HepG2 (cell line): ENCODE data around the gene FAM163A. TPM values are rescaled to one million over a fixed set of nuclear protein-coding genes. Genes with fewer than 3 reads are reported as not detected.

Experiments used
- ATAC-seq: fragments of 200-7000 bp; cut with Tn5 transposase; 3 replicates; pipeline ENCODE4 v1.9.1; 2020; ENCODE audit warnings: mild to moderate bottlenecking, moderate library complexity
- BruUV-seq: library from RNA; stranded (reverse); fragments of 400-500 nt; replicated peaks from 2 replicates; lab custom pipeline; 2021; lab: Mats Ljungman, UMichigan
- CTCF ChIA-PET: fragments of 300-600 bp; formaldehyde crosslinking; extraction: SDS; loops from one replicate; lab custom pipeline; 2021; ENCODE audit warnings: low total read pairs, inconsistent platforms, low intra/inter-chr PET ratio; lab: Yijun Ruan, JAX
- POLR2A ChIA-PET: fragments of 350-600 bp; sonication (Branson Sonifier 250); formaldehyde crosslinking; loops from one replicate; lab custom pipeline; 2020; ENCODE audit warnings: antibody characterized with exemption, inconsistent platforms; lab: Yijun Ruan, JAX
- DNase-seq: peaks from one replicate; pipeline ENCODE4 v3.0.0-alpha.2; 2015; ENCODE audit warnings: low spot score
- FAIRE-seq: peaks from 3 replicates; lab custom pipeline; 2011; peaks lifted over from hg19 to GRCh38; lab: Jason Lieb, UNC
- H2AFZ ChIP-seq: one replicate; pipeline ENCODE4 v1.6.1; 2011; ENCODE audit warnings: low read length, inconsistent platforms
- H3K27ac ChIP-seq: fragments of 300-600 bp; 3 replicates; pipeline ENCODE4 v1.8.0; 2011; ENCODE audit warnings: mixed run types, mild to moderate bottlenecking, mixed read lengths, low read length, inconsistent platforms; ENCODE audit not compliant: insufficient read depth; ENCODE audit errors: extremely low read length
- H3K27me3 ChIP-seq, 2 experiments: fragments of 200-600 bp in 1 of 2; 2 replicates in 1 of 2; 3 replicates in 1 of 2; pipeline versions ENCODE4 v1.6.0 to v1.8.0; 2011; ENCODE audit warnings: low read length in 2 of 2, mild to moderate bottlenecking in 2 of 2, moderate library complexity in 2 of 2, inconsistent platforms in 1 of 2; ENCODE audit not compliant: insufficient read depth in 2 of 2, control insufficient read depth in 1 of 2
- H3K36me3 ChIP-seq, 2 experiments: fragments of 200-600 bp in 1 of 2; replicated peaks in 1 of 2; 2 replicates in 1 of 2; 3 replicates in 1 of 2; pipeline versions ENCODE4 v1.5.1 to v1.8.0; 2011; ENCODE audit warnings: low read length in 2 of 2, inconsistent platforms in 1 of 2; ENCODE audit not compliant: insufficient read depth in 2 of 2, control insufficient read depth in 1 of 2
- H3K4me1 ChIP-seq: 2 replicates; pipeline ENCODE4 v1.5.1; 2012; ENCODE audit warnings: low read length, inconsistent platforms; ENCODE audit not compliant: insufficient read depth
- H3K4me2 ChIP-seq: 2 replicates; pipeline ENCODE4 v1.6.0; 2011; ENCODE audit warnings: low read depth, low read length, inconsistent platforms
- H3K4me3 ChIP-seq, 3 experiments: fragments of 200-600 bp in 1 of 3; sonication (generic), shearing (Covaris generic) in 1 of 3; replicated peaks in 1 of 3; 2 replicates each; pipeline ENCODE4 v1.5.1; 2011 to 2016; ENCODE audit warnings: low read length in 3 of 3, inconsistent platforms in 2 of 3, low read depth in 2 of 3, mild to moderate bottlenecking in 2 of 3, control low read depth in 1 of 3, mixed read lengths in 1 of 3; ENCODE audit not compliant: insufficient read depth in 1 of 3
- H3K79me2 ChIP-seq: one replicate; pipeline ENCODE4 v1.6.1; 2011; ENCODE audit warnings: low read length, inconsistent platforms; ENCODE audit not compliant: insufficient read depth
- H3K9ac ChIP-seq: 2 replicates; pipeline ENCODE4 v1.6.0; 2011; ENCODE audit warnings: mild to moderate bottlenecking, low read depth, low read length, inconsistent platforms; ENCODE audit not compliant: insufficient read depth
- H3K9me3 ChIP-seq: 2 replicates; pipeline ENCODE4 v1.5.1; 2012; ENCODE audit warnings: mild to moderate bottlenecking, low read length
- H4K20me1 ChIP-seq: 2 replicates; pipeline ENCODE4 v1.6.0; 2011; ENCODE audit warnings: inconsistent platforms, mild to moderate bottlenecking, low read length, moderate library complexity; ENCODE audit not compliant: insufficient read depth
- FOSL2 ChIP-seq: sonication (generic); formaldehyde crosslinking; IDR thresholded peaks from 2 replicates; pipeline ENCODE4 v1.4.0; 2020; ENCODE audit warnings: missing genetic modification reagents
- TCF7 ChIP-seq: sonication (generic); IDR thresholded peaks from 2 replicates; pipeline ENCODE4 v1.6.1; 2016; ENCODE audit warnings: antibody characterized with exemption, low read depth
- ZC3H4 ChIP-seq: sonication (generic); formaldehyde crosslinking; IDR thresholded peaks from 2 replicates; pipeline ENCODE4 v1.4.0; 2020; ENCODE audit warnings: missing genetic modification reagents, borderline replicate concordance
- ZNF17 ChIP-seq: sonication (generic); formaldehyde crosslinking; IDR thresholded peaks from 2 replicates; pipeline ENCODE4 v1.5.0; 2020; ENCODE audit warnings: mild to moderate bottlenecking, missing genetic modification reagents
- ZNF460 ChIP-seq: sonication (generic); formaldehyde crosslinking; IDR thresholded peaks from 2 replicates; pipeline ENCODE4 v1.5.1; 2020; ENCODE audit warnings: missing genetic modification reagents, mild to moderate bottlenecking, borderline replicate concordance
- ZNF614 ChIP-seq: IDR thresholded peaks from 2 replicates; pipeline ENCODE4 v1.6.1; 2018; ENCODE audit warnings: missing biosample characterization, missing genetic modification reagents, inconsistent platforms, borderline replicate concordance
- ZSCAN21 ChIP-seq: sonication (generic); formaldehyde crosslinking; IDR thresholded peaks from 2 replicates; pipeline ENCODE4 v1.8.0; 2022; ENCODE audit warnings: mild to moderate bottlenecking, missing genetic modification reagents, moderate library complexity, borderline replicate concordance
- WGBS: methylation state at CpG from one replicate; pipeline ENCODE4 v1.1.6; 2017; ENCODE audit warnings: low lambda C conversion rate; 5-methylcytosine and 5-hydroxymethylcytosine counted together
- in situ Hi-C: cut with HindIII; loops from 2 replicates; pipeline ENCODE4 v1.10.0; 2017; ENCODE audit warnings: low pct_unique_long_range_greater_than_20kb; ENCODE audit not compliant: extremely low pct_ligation_motif_present
- intact Hi-C: fragments of 100-400 bp; cut with micrococcal nuclease; formaldehyde crosslinking; loops from one replicate; pipeline ENCODE4 v1.10.0; 2022; ENCODE audit not compliant: unreplicated experiment
- polyA plus RNA-seq, 8 experiments: library from polyadenylated mRNA; depleted of rRNA in 3 of 8; stranded (reverse) in 7 of 8; unstranded in 1 of 8; fragments of >200 nt; fragmentation: Illumina TruSeq in 4 of 8; extraction: Trizol in 4 of 8; gene quantifications; 2 replicates each; pipeline versions ENCODE4 v1.2.1 to v1.2.3, GENCODE V29; 2011 to 2016; ENCODE audit warnings: low read depth in 4 of 8, missing spikeins in 1 of 8, mixed read lengths in 1 of 8; ENCODE audit not compliant: insufficient read depth in 1 of 8
- total RNA-seq, 5 experiments: library from RNA; depleted of rRNA; stranded (reverse); fragments of >200 nt; fragmentation: Illumina TruSeq; extraction: Trizol; gene quantifications; 2 replicates each; pipeline ENCODE4 v1.2.3, GENCODE V29; 2016; ENCODE audit warnings: low read depth in 1 of 5

The FAM163A gene
- total and polyA plus RNA-seq, 2 of the 13 experiments (the other 11 are each of a cell fraction or from before 2014, with no cell fraction given): not detected

- no peak for TF ChIP-seq ZNF614
Measured at GRCh38 chr1:179828554-179829110, 85.5 kb downstream of the FAM163A start (continued).

DNA sequence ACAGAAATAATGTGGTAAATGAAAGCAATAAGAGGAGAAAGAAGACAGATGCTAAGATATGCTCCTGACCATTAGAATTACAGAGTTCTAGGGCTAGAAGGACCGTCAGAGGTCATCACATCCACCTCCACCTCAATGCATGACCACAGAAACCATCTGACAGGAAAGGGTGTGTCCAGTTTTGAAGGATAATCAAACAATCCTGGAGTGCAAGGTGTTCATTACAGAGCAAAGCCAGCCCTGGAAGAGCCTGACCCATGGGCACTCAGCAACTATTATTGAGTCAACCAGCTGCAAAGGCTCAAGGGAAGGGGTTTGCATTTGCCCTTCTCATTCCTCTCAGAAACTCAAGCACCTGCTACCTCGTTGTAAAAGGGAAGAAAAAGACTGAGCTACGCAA lies 88.1 kb downstream of the FAM163A start:
- TF ChIP-seq ZNF17 (CRISPR knock-in tag) (no peak), ZNF460 (CRISPR knock-in tag) (no peak), ZSCAN21 (CRISPR knock-in tag) (no peak), ZC3H4 (CRISPR knock-in tag) (no peak), FOSL2 (CRISPR knock-in tag) (no peak), TCF7 (no peak)
- Histone ChIP-seq H3K9ac (no peak overlapping the region), H2AFZ (no peak overlapping the region), H3K27me3 (peaks cover 0 to 26% of the 10 kb centered on the region in 2 experiments; a peak in 3 of 5 replicates), H3K27ac (no peak overlapping the region), H3K79me2 (no peaks in the 10 kb centered on the region), H3K9me3 (no peaks in the 10 kb centered on the region), H4K20me1 (no peaks in the 10 kb centered on the region), H3K4me1 (no peaks in the 10 kb centered on the region), H3K4me3 (no peak overlapping the region), H3K4me2 (no peak overlapping the region), H3K36me3 (no peaks in the 10 kb centered on the region)
- WGBS: 32% methylated on average over 3 of the region's 3 CpGs
- FAIRE-seq: no peak
- POLR2A ChIA-PET: no interaction called here
- in situ Hi-C loops: no loop called here
- DNase-seq: no peak
- no TSS peak for BruUV-seq
- intact Hi-C loops: no loop called here
- CTCF ChIA-PET: no interaction called here
- no peak for ATAC-seq
